Measurements from ENCODE around the gene OSTC.

The OSTC gene

GRCh38 chr4:108714880-108715279, 64.5 kb downstream of the OSTC start:
- Histone ChIP-seq H3K79me2 (ENCODE audit: insufficient read depth, low read depth) (no peaks in the 10 kb centered on the region), H3K27ac (no peak overlapping the region), H2AFZ (ENCODE audit: low read depth) (no peak overlapping the region), H4K20me1 (ENCODE audit: insufficient read depth) (no peaks in the 10 kb centered on the region), H3K4me1 (ENCODE audit: low read depth, poor library complexity, severe bottlenecking) (no peaks in the 10 kb centered on the region), H3K9ac (no peak overlapping the region), H3K36me3 (ENCODE audit: insufficient read depth) (no peaks in the 10 kb centered on the region), H3K4me3 (IDR thresholded peaks at IDR 0.05; ENCODE audit: insufficient read depth, low read depth, low read length) (no peak overlapping the region), H3K4me2 (no peak overlapping the region), H3K27me3 (ENCODE audit: insufficient read depth, low read depth) (no peaks in the 10 kb centered on the region)
- TF ChIP-seq, protein P1, sequence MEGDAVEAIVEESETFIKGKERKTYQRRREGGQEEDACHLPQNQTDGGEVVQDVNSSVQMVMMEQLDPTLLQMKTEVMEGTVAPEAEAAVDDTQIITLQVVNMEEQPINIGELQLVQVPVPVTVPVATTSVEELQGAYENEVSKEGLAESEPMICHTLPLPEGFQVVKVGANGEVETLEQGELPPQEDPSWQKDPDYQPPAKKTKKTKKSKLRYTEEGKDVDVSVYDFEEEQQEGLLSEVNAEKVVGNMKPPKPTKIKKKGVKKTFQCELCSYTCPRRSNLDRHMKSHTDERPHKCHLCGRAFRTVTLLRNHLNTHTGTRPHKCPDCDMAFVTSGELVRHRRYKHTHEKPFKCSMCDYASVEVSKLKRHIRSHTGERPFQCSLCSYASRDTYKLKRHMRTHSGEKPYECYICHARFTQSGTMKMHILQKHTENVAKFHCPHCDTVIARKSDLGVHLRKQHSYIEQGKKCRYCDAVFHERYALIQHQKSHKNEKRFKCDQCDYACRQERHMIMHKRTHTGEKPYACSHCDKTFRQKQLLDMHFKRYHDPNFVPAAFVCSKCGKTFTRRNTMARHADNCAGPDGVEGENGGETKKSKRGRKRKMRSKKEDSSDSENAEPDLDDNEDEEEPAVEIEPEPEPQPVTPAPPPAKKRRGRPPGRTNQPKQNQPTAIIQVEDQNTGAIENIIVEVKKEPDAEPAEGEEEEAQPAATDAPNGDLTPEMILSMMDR (conservative IDR thresholded peaks at IDR 0.05; ENCODE audit: low read depth, low read length) = no peak

DNA sequence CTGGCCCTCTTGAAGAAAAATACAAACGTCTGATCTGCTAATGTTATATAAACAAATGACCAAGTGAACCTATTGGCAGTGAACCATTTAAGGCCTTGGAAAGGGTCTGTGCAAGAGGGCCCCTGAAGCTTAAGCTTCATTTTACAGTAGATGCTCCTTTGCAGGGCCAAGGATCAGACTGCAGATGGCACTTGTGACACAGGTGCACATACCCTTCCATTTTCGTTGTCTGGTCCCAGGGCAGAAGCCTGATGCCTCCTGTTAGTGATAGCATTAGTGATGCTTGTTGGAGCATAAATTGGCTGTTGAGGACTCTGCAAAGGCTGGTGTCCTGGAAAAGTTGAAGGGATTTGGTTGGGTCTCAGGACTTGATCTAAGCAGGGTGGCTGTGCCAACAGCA, 65.9 kb downstream of the OSTC start:
- Histone ChIP-seq H3K4me1 (ENCODE audit: low read depth, poor library complexity, severe bottlenecking) (no peaks in the 10 kb centered on the region), H3K27me3 (ENCODE audit: insufficient read depth, low read depth) (no peaks in the 10 kb centered on the region), H3K36me3 (ENCODE audit: insufficient read depth) (no peaks in the 10 kb centered on the region)

GRCh38 chr4:108717386-108717785, 67.0 kb downstream of the OSTC start:
- Histone ChIP-seq H3K36me3 (ENCODE audit: insufficient read depth) (no peaks in the 10 kb centered on the region), H3K27me3 (ENCODE audit: insufficient read depth, low read depth) (no peaks in the 10 kb centered on the region), H3K4me2 (no peak overlapping the region)

More for the DNA sequence above, 65.9 kb downstream of the OSTC start:
- TF ChIP-seq, protein P1 (conservative IDR thresholded peaks at IDR 0.05; ENCODE audit: low read depth, low read length) = no peak
- Histone ChIP-seq H4K20me1 (ENCODE audit: insufficient read depth) (no peaks in the 10 kb centered on the region), H3K4me2 (no peak overlapping the region), H3K79me2 (ENCODE audit: insufficient read depth, low read depth) (no peaks in the 10 kb centered on the region), H2AFZ (ENCODE audit: low read depth) (no peak overlapping the region), H3K4me3 (IDR thresholded peaks at IDR 0.05; ENCODE audit: insufficient read depth, low read depth, low read length) (no peak overlapping the region), H3K9ac (no peak overlapping the region), H3K27ac (no peak overlapping the region)

More at GRCh38 chr4:108717386-108717785, 67.0 kb downstream of the OSTC start:
- H3K9ac ChIP-seq = no peak overlapping the region
- H2AFZ ChIP-seq (ENCODE audit: low read depth) = no peak overlapping the region
- H3K27ac ChIP-seq = no peak overlapping the region
- TF ChIP-seq, protein P1 (conservative IDR thresholded peaks at IDR 0.05; ENCODE audit: low read depth, low read length) = no peak
- H3K4me1 ChIP-seq (ENCODE audit: low read depth, poor library complexity, severe bottlenecking) = no peaks in the 10 kb centered on the region
- no peak overlapping the region for H3K4me3 ChIP-seq (IDR thresholded peaks at IDR 0.05; ENCODE audit: insufficient read depth, low read depth, low read length)
- H3K79me2 ChIP-seq (ENCODE audit: insufficient read depth, low read depth) = no peaks in the 10 kb centered on the region
- H4K20me1 ChIP-seq (ENCODE audit: insufficient read depth) = no peaks in the 10 kb centered on the region

Measured in KMS-11 (cell line).